Measurements from ENCODE around the gene NKX6-2.

DNA sequence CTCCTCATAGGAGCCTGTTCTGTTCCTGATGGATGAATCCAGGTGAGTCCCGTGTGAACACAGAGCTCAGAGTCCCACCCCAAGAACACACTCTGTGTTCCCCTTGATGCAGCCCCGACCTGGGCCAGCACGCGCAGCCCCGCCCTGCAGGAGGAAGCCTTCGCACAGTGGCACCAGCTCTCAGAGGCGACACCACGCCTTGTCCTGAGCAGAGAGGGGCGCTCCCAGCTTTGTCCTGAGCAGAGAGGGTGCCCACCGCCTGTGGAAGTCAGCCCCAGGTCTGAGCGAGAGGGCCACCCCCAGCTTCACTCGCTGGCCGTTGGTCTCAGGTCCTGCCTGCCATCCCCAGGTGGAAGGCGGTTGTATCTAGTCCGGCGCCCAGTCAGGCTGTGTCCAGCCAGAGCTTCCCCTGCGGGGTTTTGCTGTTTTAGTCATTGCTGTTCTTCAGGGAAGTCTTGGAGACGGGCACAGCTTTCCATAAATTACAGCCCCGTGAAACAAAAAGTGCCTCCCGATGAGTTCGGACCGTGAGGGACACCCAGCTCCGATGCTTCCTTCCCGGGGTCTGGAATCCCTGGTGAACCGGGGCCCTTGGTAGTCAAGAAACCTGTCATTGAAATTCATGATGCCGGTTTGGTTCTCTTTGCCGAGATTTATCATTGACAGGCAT is 43.6 kb downstream of the NKX6-2 start:
- TF ChIP-seq, protein P1, sequence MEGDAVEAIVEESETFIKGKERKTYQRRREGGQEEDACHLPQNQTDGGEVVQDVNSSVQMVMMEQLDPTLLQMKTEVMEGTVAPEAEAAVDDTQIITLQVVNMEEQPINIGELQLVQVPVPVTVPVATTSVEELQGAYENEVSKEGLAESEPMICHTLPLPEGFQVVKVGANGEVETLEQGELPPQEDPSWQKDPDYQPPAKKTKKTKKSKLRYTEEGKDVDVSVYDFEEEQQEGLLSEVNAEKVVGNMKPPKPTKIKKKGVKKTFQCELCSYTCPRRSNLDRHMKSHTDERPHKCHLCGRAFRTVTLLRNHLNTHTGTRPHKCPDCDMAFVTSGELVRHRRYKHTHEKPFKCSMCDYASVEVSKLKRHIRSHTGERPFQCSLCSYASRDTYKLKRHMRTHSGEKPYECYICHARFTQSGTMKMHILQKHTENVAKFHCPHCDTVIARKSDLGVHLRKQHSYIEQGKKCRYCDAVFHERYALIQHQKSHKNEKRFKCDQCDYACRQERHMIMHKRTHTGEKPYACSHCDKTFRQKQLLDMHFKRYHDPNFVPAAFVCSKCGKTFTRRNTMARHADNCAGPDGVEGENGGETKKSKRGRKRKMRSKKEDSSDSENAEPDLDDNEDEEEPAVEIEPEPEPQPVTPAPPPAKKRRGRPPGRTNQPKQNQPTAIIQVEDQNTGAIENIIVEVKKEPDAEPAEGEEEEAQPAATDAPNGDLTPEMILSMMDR (IDR thresholded peaks at IDR 0.05): no peak
- no peak for TF ChIP-seq POLR2A (IDR thresholded peaks at IDR 0.05)

Data from thyroid gland (tissue), 4 donors.